ENCODE measurements around the gene CNMD.

CNMD gene

DNA sequence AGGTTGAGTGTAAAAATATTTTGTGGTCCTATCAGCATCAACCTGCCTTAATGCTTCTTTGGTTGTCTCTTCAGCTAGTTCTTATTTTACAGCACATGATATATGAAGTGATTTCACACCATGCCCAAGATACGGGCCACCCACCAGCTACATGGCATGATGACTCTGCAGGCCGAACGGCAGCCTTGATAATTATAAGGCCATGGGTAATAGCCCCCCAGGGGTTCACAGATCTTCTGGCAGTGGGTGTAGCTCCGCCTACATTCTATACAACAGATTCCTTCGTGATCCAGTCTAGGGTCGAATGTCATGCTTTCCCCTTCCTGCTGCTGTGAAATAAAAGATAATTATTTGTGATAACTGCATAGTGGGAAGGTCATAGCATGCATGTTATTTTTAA is 36.1 kb downstream of the CNMD start:
- WGBS, result 77% methylated on average over 6 of the region's 6 CpGs

DNA sequence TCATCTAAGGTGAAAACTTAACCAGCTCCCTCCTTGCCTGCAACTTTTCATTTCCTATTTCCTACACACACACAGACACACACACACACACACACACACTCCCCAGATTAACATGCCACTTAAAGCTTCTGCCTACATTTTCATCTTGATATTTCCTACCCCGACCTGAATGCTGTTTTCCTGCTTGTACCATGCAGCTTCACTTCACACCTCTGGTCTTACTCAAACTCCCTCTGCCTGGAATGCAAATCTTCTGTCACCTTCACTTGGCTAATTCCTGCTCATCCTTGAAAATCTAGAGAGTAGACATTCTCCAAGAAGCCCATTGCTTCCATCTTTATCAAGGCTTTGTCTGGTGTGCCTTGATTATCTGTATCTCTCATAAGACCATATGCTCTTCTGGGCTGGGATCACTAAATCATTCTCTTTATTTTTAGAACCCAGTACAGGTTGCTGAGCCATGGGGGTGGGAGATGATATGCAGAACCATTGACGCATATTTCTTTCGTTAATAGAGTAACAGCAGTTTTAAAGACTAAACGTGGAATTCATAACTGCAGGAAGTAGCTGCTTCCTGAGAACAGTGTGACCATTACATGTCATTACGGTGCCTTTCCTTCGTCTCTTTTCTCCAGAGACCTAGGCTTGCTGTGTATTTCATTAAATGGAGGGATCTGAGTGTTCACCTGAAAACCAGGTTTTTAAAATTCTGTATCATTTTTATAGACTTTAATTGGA is 37.7 kb downstream of the CNMD start:
- Histone ChIP-seq H3K9ac (ENCODE audit: low read length) (no peak overlapping the region), H3K4me2 (ENCODE audit: low read length, poor library complexity, severe bottlenecking) (no peak overlapping the region), H3K27me3 (ENCODE audit: control insufficient read depth in 1 of 2, insufficient read depth in 1 of 2, low read length in 2 of 2) (no peaks in the 10 kb centered on the region), H3K4me3 (ENCODE audit: insufficient read depth in 1 of 2, low read depth in 1 of 2, low read length in 2 of 2) (no peak overlapping the region), H3K9me3 (ENCODE audit: control insufficient read depth, low read length) (no peaks in the 10 kb centered on the region), H4K91ac (ENCODE audit: low read length) (no peak overlapping the region), H3K36me3 (ENCODE audit: control insufficient read depth in 1 of 2, insufficient read depth in 2 of 2, low read depth in 1 of 2, low read length in 2 of 2) (peaks cover 0 to 43% of the 10 kb centered on the region in 2 experiments), H4K8ac (ENCODE audit: low read length) (no peak overlapping the region), H3K4ac (ENCODE audit: low read depth in 1 of 2, low read length in 2 of 2) (no peak overlapping the region), H2AK5ac (ENCODE audit: low read length, severe bottlenecking) (no peak overlapping the region), H3K18ac (ENCODE audit: low read depth in 1 of 2, low read length in 2 of 2) (no peak overlapping the region), H2BK12ac (ENCODE audit: low read length in 2 of 2) (no peak overlapping the region), H2BK120ac (ENCODE audit: low read depth, low read length) (no peak overlapping the region), H2AFZ (ENCODE audit: low read depth, low read length) (no peak overlapping the region), H3K23ac (ENCODE audit: low read length in 2 of 2) (no peak overlapping the region), H2BK5ac (ENCODE audit: low read depth, low read length, poor library complexity, severe bottlenecking) (no peak overlapping the region), H2BK15ac (ENCODE audit: low read depth, poor library complexity, severe bottlenecking) (no peak overlapping the region), H3K79me1 (replicated peaks; ENCODE audit: low read length, poor library complexity, severe bottlenecking) (no peaks in the 10 kb centered on the region), H3K27ac (ENCODE audit: low read length, poor library complexity, severe bottlenecking) (no peak overlapping the region), H3K14ac (ENCODE audit: low read length in 2 of 2) (no peak overlapping the region), H3K4me1 (ENCODE audit: control insufficient read depth, insufficient read depth, low read depth, low read length) (no peaks in the 10 kb centered on the region)
- DNase-seq, result no peak
- WGBS, result 86% methylated on average over 6 of the region's 6 CpGs

More for the DNA sequence above, 36.1 kb downstream of the CNMD start:
- Histone ChIP-seq H3K4ac (ENCODE audit: low read depth in 1 of 2, low read length in 2 of 2) (no peak overlapping the region), H2BK15ac (ENCODE audit: low read depth, poor library complexity, severe bottlenecking) (no peak overlapping the region), H3K18ac (ENCODE audit: low read depth in 1 of 2, low read length in 2 of 2) (no peak overlapping the region), H3K9ac (ENCODE audit: low read length) (no peak overlapping the region), H2BK120ac (ENCODE audit: low read depth, low read length) (no peak overlapping the region), H3K4me1 (ENCODE audit: control insufficient read depth, insufficient read depth, low read depth, low read length) (no peaks in the 10 kb centered on the region), H2BK5ac (ENCODE audit: low read depth, low read length, poor library complexity, severe bottlenecking) (no peak overlapping the region), H2AK5ac (ENCODE audit: low read length, severe bottlenecking) (no peak overlapping the region), H2BK12ac (ENCODE audit: low read length in 2 of 2) (no peak overlapping the region), H3K4me2 (ENCODE audit: low read length, poor library complexity, severe bottlenecking) (no peak overlapping the region), H3K27ac (ENCODE audit: low read length, poor library complexity, severe bottlenecking) (no peak overlapping the region), H3K14ac (ENCODE audit: low read length in 2 of 2) (no peak overlapping the region), H3K4me3 (ENCODE audit: insufficient read depth in 1 of 2, low read depth in 1 of 2, low read length in 2 of 2) (no peak overlapping the region), H3K23ac (ENCODE audit: low read length in 2 of 2) (no peak overlapping the region), H3K27me3 (ENCODE audit: control insufficient read depth in 1 of 2, insufficient read depth in 1 of 2, low read length in 2 of 2) (no peaks in the 10 kb centered on the region), H2AFZ (ENCODE audit: low read depth, low read length) (no peak overlapping the region), H3K36me3 (ENCODE audit: control insufficient read depth in 1 of 2, insufficient read depth in 2 of 2, low read depth in 1 of 2, low read length in 2 of 2) (peaks cover 0 to 29% of the 10 kb centered on the region in 2 experiments), H4K8ac (ENCODE audit: low read length) (no peak overlapping the region), H3K9me3 (ENCODE audit: control insufficient read depth, low read length) (no peaks in the 10 kb centered on the region), H4K91ac (ENCODE audit: low read length) (no peak overlapping the region), H3K79me1 (replicated peaks; ENCODE audit: low read length, poor library complexity, severe bottlenecking) (no peaks in the 10 kb centered on the region)
- no peak for DNase-seq

DNA sequence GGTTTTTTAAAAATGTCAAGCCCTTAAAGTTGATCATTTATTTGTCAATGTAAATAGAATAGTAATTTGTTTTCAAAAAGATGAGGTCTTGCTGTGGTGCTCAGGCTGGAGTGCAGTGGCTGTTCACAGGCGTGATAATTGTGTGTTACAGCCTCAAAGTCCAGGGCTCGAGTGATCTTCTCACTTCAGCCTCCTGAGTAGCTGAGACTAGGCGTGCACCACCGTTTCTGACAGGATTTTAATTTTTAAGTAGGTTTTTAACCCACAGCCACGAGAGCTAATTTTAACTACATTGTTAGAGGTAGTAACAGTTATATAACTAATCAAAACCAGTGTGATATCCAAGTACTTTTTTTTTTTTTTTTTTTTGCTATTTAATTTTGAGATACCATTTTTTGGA is 43.1 kb downstream of the CNMD start:
- Histone ChIP-seq H2AFZ (ENCODE audit: low read depth, low read length) (no peak overlapping the region), H2BK5ac (ENCODE audit: low read depth, low read length, poor library complexity, severe bottlenecking) (no peak overlapping the region), H3K36me3 (ENCODE audit: control insufficient read depth in 1 of 2, insufficient read depth in 2 of 2, low read depth in 1 of 2, low read length in 2 of 2) (peaks cover 0 to 56% of the 10 kb centered on the region in 2 experiments), H3K27ac (ENCODE audit: low read length, poor library complexity, severe bottlenecking) (no peak overlapping the region), H3K4ac (ENCODE audit: low read depth in 1 of 2, low read length in 2 of 2) (no peak overlapping the region), H3K9ac (ENCODE audit: low read length) (no peak overlapping the region), H3K9me3 (ENCODE audit: control insufficient read depth, low read length) (no peaks in the 10 kb centered on the region), H2BK120ac (ENCODE audit: low read depth, low read length) (no peak overlapping the region), H3K4me1 (ENCODE audit: control insufficient read depth, insufficient read depth, low read depth, low read length) (no peaks in the 10 kb centered on the region), H3K18ac (ENCODE audit: low read depth in 1 of 2, low read length in 2 of 2) (no peak overlapping the region), H3K4me3 (ENCODE audit: insufficient read depth in 1 of 2, low read depth in 1 of 2, low read length in 2 of 2) (no peak overlapping the region), H2BK15ac (ENCODE audit: low read depth, poor library complexity, severe bottlenecking) (no peak overlapping the region), H3K23ac (ENCODE audit: low read length in 2 of 2) (no peak overlapping the region), H3K14ac (ENCODE audit: low read length in 2 of 2) (no peak overlapping the region), H4K91ac (ENCODE audit: low read length) (no peak overlapping the region), H3K79me1 (replicated peaks; ENCODE audit: low read length, poor library complexity, severe bottlenecking) (no peaks in the 10 kb centered on the region), H2AK5ac (ENCODE audit: low read length, severe bottlenecking) (no peak overlapping the region), H4K8ac (ENCODE audit: low read length) (no peak overlapping the region), H3K27me3 (ENCODE audit: control insufficient read depth in 1 of 2, insufficient read depth in 1 of 2, low read length in 2 of 2) (no peaks in the 10 kb centered on the region), H3K4me2 (ENCODE audit: low read length, poor library complexity, severe bottlenecking) (no peak overlapping the region), H2BK12ac (ENCODE audit: low read length in 2 of 2) (no peak overlapping the region)
- 94% methylated on average over 2 of the region's 5 CpGs for WGBS
- DNase-seq, result no peak

DNA sequence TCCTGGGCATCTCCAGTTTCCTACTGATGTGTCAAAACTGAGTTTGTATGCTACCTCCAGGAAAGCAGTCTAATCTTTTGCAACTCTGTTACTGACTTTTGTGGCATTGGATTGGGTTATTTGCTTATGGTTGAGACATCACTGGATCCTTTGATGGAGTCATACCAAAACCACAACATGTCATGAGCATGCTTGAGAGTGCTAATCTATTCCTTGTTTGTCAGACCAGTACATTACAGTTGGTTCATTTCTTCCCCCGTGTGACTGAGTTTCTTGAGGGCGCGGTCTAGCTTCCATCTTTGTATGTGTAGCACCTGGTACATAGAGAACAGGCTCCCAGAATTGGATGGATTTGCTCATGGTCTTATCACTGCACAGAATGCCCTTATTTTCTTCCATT is 43.8 kb downstream of the CNMD start:
- no peak overlapping the region for H3K4ac ChIP-seq (ENCODE audit: low read depth in 1 of 2, low read length in 2 of 2)
- no peak overlapping the region for H2BK120ac ChIP-seq (ENCODE audit: low read depth, low read length)
- DNase-seq, result peak; percentile 74
- H3K4me2 ChIP-seq (ENCODE audit: low read length, poor library complexity, severe bottlenecking), result no peak overlapping the region
- no peak overlapping the region for H3K4me3 ChIP-seq (ENCODE audit: insufficient read depth in 1 of 2, low read depth in 1 of 2, low read length in 2 of 2)
- H2BK12ac ChIP-seq (ENCODE audit: low read length in 2 of 2), result no peak overlapping the region
- no peak overlapping the region for H2BK5ac ChIP-seq (ENCODE audit: low read depth, low read length, poor library complexity, severe bottlenecking)
- no peak overlapping the region for H3K27ac ChIP-seq (ENCODE audit: low read length, poor library complexity, severe bottlenecking)
- no peak overlapping the region for H3K14ac ChIP-seq (ENCODE audit: low read length in 2 of 2)
- H2BK15ac ChIP-seq (ENCODE audit: low read depth, poor library complexity, severe bottlenecking), result no peak overlapping the region
- no peak overlapping the region for H4K91ac ChIP-seq (ENCODE audit: low read length)
- H3K79me1 ChIP-seq (replicated peaks; ENCODE audit: low read length, poor library complexity, severe bottlenecking), result peaks cover 1% of the 10 kb centered on the region
- no peak overlapping the region for H4K8ac ChIP-seq (ENCODE audit: low read length)
- H2AFZ ChIP-seq (ENCODE audit: low read depth, low read length), result no peak overlapping the region
- no peaks in the 10 kb centered on the region for H3K27me3 ChIP-seq (ENCODE audit: control insufficient read depth in 1 of 2, insufficient read depth in 1 of 2, low read length in 2 of 2)
- H3K9ac ChIP-seq (ENCODE audit: low read length), result no peak overlapping the region
- H2AK5ac ChIP-seq (ENCODE audit: low read length, severe bottlenecking), result no peak overlapping the region
- WGBS, result 97% methylated on average over 3 of the region's 3 CpGs
- H3K9me3 ChIP-seq (ENCODE audit: control insufficient read depth, low read length), result no peaks in the 10 kb centered on the region
- H3K4me1 ChIP-seq (ENCODE audit: control insufficient read depth, insufficient read depth, low read depth, low read length), result no peaks in the 10 kb centered on the region
- H3K18ac ChIP-seq (ENCODE audit: low read depth in 1 of 2, low read length in 2 of 2), result no peak overlapping the region
- peaks cover 3 to 58% of the 10 kb centered on the region in 2 experiments for H3K36me3 ChIP-seq (ENCODE audit: control insufficient read depth in 1 of 2, insufficient read depth in 2 of 2, low read depth in 1 of 2, low read length in 2 of 2)
- no peak overlapping the region for H3K23ac ChIP-seq (ENCODE audit: low read length in 2 of 2)
